ENCODE measurements around the gene ABCB8. TPM values are rescaled to one million over a fixed set of nuclear protein-coding genes. Genes with fewer than 3 reads are reported as not detected.

The ABCB8 gene
- total and polyA plus RNA-seq, 9 of the 15 experiments (the other 6 are each of a cell fraction or from before 2014, with no cell fraction given), result 7.6 to 106 (median 36.3) TPM

- TF ChIP-seq DPF2 (IDR thresholded peaks at IDR 0.05), result no peak; the same call in 1 of the 2 replicates
- TF ChIP-seq EGR1 (conservative IDR thresholded peaks at IDR 0.05), result no peak; the same call in 1 of the 2 replicates
- TF ChIP-seq, protein P1, sequence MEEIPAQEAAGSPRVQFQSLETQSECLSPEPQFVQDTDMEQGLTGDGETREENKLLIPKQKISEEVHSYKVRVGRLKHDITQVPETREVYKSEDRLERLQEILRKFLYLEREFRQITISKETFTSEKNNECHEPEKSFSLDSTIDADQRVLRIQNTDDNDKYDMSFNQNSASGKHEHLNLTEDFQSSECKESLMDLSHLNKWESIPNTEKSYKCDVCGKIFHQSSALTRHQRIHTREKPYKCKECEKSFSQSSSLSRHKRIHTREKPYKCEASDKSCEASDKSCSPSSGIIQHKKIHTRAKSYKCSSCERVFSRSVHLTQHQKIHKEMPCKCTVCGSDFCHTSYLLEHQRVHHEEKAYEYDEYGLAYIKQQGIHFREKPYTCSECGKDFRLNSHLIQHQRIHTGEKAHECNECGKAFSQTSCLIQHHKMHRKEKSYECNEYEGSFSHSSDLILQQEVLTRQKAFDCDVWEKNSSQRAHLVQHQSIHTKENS (CRISPR knock-in tag; IDR thresholded peaks at IDR 0.05), result no peak
- TF ChIP-seq GABPA (tag; conservative IDR thresholded peaks at IDR 0.05; ENCODE audit: low read depth), result no peak
- TF ChIP-seq ID3 (CRISPR knock-in tag; IDR thresholded peaks at IDR 0.05), result no peak
- peak; percentile 31; the same call in 1 of the 2 replicates for TF ChIP-seq ID3 (tag; IDR thresholded peaks at IDR 0.05)
- no peak for TF ChIP-seq ZNF507 (tag; conservative IDR thresholded peaks at IDR 0.05)
- no peak for TF ChIP-seq POLR2H (tag; IDR thresholded peaks at IDR 0.05; ENCODE audit: low read depth)
- no peak for TF ChIP-seq HES1 (IDR thresholded peaks at IDR 0.05; ENCODE audit: low read depth)
- TF ChIP-seq ZNF583 (CRISPR knock-in tag; IDR thresholded peaks at IDR 0.05), result peak; percentile 10; the same call in 1 of the 2 replicates
- no peak for TF ChIP-seq DACH1 (IDR thresholded peaks at IDR 0.05; ENCODE audit: partially characterized antibody)
- TF ChIP-seq, protein P2, sequence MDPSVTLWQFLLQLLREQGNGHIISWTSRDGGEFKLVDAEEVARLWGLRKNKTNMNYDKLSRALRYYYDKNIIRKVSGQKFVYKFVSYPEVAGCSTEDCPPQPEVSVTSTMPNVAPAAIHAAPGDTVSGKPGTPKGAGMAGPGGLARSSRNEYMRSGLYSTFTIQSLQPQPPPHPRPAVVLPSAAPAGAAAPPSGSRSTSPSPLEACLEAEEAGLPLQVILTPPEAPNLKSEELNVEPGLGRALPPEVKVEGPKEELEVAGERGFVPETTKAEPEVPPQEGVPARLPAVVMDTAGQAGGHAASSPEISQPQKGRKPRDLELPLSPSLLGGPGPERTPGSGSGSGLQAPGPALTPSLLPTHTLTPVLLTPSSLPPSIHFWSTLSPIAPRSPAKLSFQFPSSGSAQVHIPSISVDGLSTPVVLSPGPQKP (CRISPR knock-in tag; IDR thresholded peaks at IDR 0.05), result no peak
- TF ChIP-seq EHMT2 (IDR thresholded peaks at IDR 0.05), result no peak
- no peak for TF ChIP-seq FOXP1 (CRISPR knock-in tag; IDR thresholded peaks at IDR 0.05)
- no peak for TF ChIP-seq MAFK (IDR thresholded peaks at IDR 0.05; ENCODE audit: low read length)
- peak in 1 of 2 experiments; percentile 95; a peak in 2 of 4 replicates for TF ChIP-seq ZNF639 (CRISPR knock-in tag; conservative IDR thresholded peaks at IDR 0.05 in 1 of 2, IDR thresholded peaks at IDR 0.05 in 1 of 2)
- no peak; a peak in 1 of 4 replicates for TF ChIP-seq MLX (CRISPR knock-in tag; conservative IDR thresholded peaks at IDR 0.05)
- TF ChIP-seq HNRNPUL1 (IDR thresholded peaks at IDR 0.05; ENCODE audit: low read length), result no peak
- no peak for TF ChIP-seq HNRNPH1 (optimal IDR thresholded peaks at IDR 0.05; ENCODE audit: low read depth, low read length)
- peak; percentile 60; the same call in 1 of the 2 replicates for TF ChIP-seq ZBTB26 (CRISPR knock-in tag; IDR thresholded peaks at IDR 0.05)
- TF ChIP-seq BACH1 (tag; IDR thresholded peaks at IDR 0.05), result no peak
- no peak for TF ChIP-seq BCL6 (CRISPR knock-in tag; IDR thresholded peaks at IDR 0.05)
Measured at GRCh38 chr7:151080522-151081169, 52.4 kb downstream of the ABCB8 start, which contains the start of gene FASTK (continued).

Measured in K562 (cell line).